HTR-8/SVneo (cell line): ENCODE results near the gene CLIP4.
A peak's percentile ranks its signal among the peaks of the same experiment; 100 is the strongest.
"Not testable (repeated sequence)": the region's sequence is repeated elsewhere in the genome, so short reads cannot be mapped to it uniquely, and the experiment has no call there.

Experiments
- DNase-seq: peaks from one replicate; pipeline ENCODE4 v3.0.0; 2011; ENCODE audit warnings: low spot score, mixed read lengths; ENCODE audit not compliant: insufficient read length
- FAIRE-seq: peaks from 2 replicates; lab custom pipeline; 2011; peaks lifted over from hg19 to GRCh38; lab: Jason Lieb, UNC

Gene CLIP4

GRCh38 chr2:29114946-29115609 lies at the start of gene CLIP4:
Gene CLIP4 (plus strand): TSS chr2:29115415. CDS start chr2:29121389, 5,974 bp downstream.
- DNase-seq (peak; percentile 51), FAIRE-seq (peak; percentile 75)

GRCh38 chr2:29066271-29066860 lies 48.8 kb upstream of the CLIP4 start:
- DNase-seq (no peak), FAIRE-seq (peak; percentile 94)

- no peak for DNase-seq
- FAIRE-seq: peak; percentile 33
Observed at GRCh38 chr2:29066997-29067605, 48.1 kb upstream of the CLIP4 start.

- FAIRE-seq (no peak), DNase-seq (no peak)
Observed at GRCh38 chr2:29068513-29068912, 46.7 kb upstream of the CLIP4 start.

GRCh38 chr2:29070526-29070925 lies 44.7 kb upstream of the CLIP4 start:
- no peak for DNase-seq
- FAIRE-seq: no peak

- FAIRE-seq (no peak), DNase-seq (no peak)
Observed at GRCh38 chr2:29071032-29071975, 43.9 kb upstream of the CLIP4 start.

- FAIRE-seq: no peak
- no peak for DNase-seq
Observed at GRCh38 chr2:29072251-29072650, 43.0 kb upstream of the CLIP4 start.

- no peak for DNase-seq
- FAIRE-seq: no peak
Observed at GRCh38 chr2:29072971-29073725, 42.1 kb upstream of the CLIP4 start.

- DNase-seq (no peak), FAIRE-seq (no peak)
Observed at GRCh38 chr2:29073933-29074332, 41.3 kb upstream of the CLIP4 start.

- no peak for DNase-seq
- no peak for FAIRE-seq
Observed at GRCh38 chr2:29074411-29074810, 40.8 kb upstream of the CLIP4 start, which contains the start of gene PCARE. Gene PCARE (minus strand): TSS chr2:29074523. CDS start chr2:29074261, 262 bp downstream.

GRCh38 chr2:29075894-29076705 lies 39.1 kb upstream of the CLIP4 start:
- peak; percentile 36 for FAIRE-seq
- DNase-seq: no peak

- FAIRE-seq (no peak), DNase-seq (no peak)
Observed at GRCh38 chr2:29079887-29080286, 35.3 kb upstream of the CLIP4 start.

- no peak for FAIRE-seq
Observed at GRCh38 chr2:29080886-29081743, 34.1 kb upstream of the CLIP4 start.

GRCh38 chr2:29082804-29083495 lies 32.3 kb upstream of the CLIP4 start:
- DNase-seq: no peak
- FAIRE-seq: no peak

More at GRCh38 chr2:29080886-29081743, 34.1 kb upstream of the CLIP4 start:
- DNase-seq: no peak

GRCh38 chr2:29084554-29084953 lies 30.7 kb upstream of the CLIP4 start:
- no peak for FAIRE-seq
- DNase-seq: no peak

- not testable (repeated sequence) for DNase-seq, FAIRE-seq
Observed at GRCh38 chr2:29090311-29090710, 24.9 kb upstream of the CLIP4 start.

GRCh38 chr2:29096969-29097368 lies 18.2 kb upstream of the CLIP4 start:
- no peak for FAIRE-seq
- DNase-seq: no peak
